ENCODE data around the gene C3orf80.
"Not testable (repeated sequence)": the region's sequence is repeated elsewhere in the genome, so short reads cannot be mapped to it uniquely, and the experiment has no call there.

GRCh38 chr3:160204396-160205011 is 20.7 kb upstream of the C3orf80 start:
- TF ChIP-seq, protein P1, sequence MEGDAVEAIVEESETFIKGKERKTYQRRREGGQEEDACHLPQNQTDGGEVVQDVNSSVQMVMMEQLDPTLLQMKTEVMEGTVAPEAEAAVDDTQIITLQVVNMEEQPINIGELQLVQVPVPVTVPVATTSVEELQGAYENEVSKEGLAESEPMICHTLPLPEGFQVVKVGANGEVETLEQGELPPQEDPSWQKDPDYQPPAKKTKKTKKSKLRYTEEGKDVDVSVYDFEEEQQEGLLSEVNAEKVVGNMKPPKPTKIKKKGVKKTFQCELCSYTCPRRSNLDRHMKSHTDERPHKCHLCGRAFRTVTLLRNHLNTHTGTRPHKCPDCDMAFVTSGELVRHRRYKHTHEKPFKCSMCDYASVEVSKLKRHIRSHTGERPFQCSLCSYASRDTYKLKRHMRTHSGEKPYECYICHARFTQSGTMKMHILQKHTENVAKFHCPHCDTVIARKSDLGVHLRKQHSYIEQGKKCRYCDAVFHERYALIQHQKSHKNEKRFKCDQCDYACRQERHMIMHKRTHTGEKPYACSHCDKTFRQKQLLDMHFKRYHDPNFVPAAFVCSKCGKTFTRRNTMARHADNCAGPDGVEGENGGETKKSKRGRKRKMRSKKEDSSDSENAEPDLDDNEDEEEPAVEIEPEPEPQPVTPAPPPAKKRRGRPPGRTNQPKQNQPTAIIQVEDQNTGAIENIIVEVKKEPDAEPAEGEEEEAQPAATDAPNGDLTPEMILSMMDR (IDR thresholded peaks at IDR 0.05; ENCODE audit: insufficient read depth, low read length) = not testable (repeated sequence)
- not testable (repeated sequence) for TF ChIP-seq POLR2AphosphoS5 (IDR thresholded peaks at IDR 0.05; ENCODE audit: low read depth)
- TF ChIP-seq, protein P2, sequence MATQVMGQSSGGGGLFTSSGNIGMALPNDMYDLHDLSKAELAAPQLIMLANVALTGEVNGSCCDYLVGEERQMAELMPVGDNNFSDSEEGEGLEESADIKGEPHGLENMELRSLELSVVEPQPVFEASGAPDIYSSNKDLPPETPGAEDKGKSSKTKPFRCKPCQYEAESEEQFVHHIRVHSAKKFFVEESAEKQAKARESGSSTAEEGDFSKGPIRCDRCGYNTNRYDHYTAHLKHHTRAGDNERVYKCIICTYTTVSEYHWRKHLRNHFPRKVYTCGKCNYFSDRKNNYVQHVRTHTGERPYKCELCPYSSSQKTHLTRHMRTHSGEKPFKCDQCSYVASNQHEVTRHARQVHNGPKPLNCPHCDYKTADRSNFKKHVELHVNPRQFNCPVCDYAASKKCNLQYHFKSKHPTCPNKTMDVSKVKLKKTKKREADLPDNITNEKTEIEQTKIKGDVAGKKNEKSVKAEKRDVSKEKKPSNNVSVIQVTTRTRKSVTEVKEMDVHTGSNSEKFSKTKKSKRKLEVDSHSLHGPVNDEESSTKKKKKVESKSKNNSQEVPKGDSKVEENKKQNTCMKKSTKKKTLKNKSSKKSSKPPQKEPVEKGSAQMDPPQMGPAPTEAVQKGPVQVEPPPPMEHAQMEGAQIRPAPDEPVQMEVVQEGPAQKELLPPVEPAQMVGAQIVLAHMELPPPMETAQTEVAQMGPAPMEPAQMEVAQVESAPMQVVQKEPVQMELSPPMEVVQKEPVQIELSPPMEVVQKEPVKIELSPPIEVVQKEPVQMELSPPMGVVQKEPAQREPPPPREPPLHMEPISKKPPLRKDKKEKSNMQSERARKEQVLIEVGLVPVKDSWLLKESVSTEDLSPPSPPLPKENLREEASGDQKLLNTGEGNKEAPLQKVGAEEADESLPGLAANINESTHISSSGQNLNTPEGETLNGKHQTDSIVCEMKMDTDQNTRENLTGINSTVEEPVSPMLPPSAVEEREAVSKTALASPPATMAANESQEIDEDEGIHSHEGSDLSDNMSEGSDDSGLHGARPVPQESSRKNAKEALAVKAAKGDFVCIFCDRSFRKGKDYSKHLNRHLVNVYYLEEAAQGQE (IDR thresholded peaks at IDR 0.05; ENCODE audit: insufficient replicate concordance, low read depth) = not testable (repeated sequence)

All from HL-60 (cell line).